ENCODE measurements around the gene RAB10. TPM values are rescaled to one million over a fixed set of nuclear protein-coding genes. Genes with fewer than 3 reads are reported as not detected.

The RAB10 gene
- total RNA-seq, 1 donor from 2014 or later = 91.9 TPM

GRCh38 chr2:26168785-26169184, 134.9 kb downstream of the RAB10 start:
- intact Hi-C loops (cut with DNase I) = no loop called here
- DNase-seq = no peak
- ATAC-seq (ENCODE audit: poor library complexity) = no peak

GRCh38 chr2:26169226-26169625, 135.3 kb downstream of the RAB10 start:
- DNase-seq (no peak), ATAC-seq (ENCODE audit: poor library complexity) (no peak)
- intact Hi-C loops (cut with DNase I) = no loop called here

- DNase-seq (no peak), ATAC-seq (ENCODE audit: poor library complexity) (no peak)
- intact Hi-C loops (cut with DNase I) = no loop called here
Observed at GRCh38 chr2:26169681-26170414, 136.0 kb downstream of the RAB10 start.

DNA sequence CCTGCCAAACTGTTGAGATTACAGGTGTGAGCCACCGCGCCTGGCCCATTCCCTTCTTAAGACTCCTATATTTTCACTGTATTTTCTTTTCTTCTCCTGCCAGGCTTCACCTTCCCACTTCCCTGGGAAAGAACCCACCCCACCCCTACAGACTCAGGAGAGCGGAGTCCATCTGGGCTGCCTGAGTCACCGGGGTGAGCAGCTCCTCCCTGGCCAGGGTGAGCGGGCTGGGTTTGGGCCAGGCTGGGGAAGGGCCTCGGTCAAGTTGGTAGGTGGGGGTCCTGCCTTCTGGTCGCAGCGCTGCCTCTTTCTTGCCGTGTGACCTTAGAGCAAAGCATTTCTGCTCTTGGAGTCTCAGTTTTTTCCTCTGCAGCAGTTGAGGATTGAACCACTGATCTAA, 136.9 kb downstream of the RAB10 start:
- no peak for DNase-seq
- no peak for ATAC-seq (ENCODE audit: poor library complexity)
- intact Hi-C loops (cut with DNase I) = no loop called here

DNA sequence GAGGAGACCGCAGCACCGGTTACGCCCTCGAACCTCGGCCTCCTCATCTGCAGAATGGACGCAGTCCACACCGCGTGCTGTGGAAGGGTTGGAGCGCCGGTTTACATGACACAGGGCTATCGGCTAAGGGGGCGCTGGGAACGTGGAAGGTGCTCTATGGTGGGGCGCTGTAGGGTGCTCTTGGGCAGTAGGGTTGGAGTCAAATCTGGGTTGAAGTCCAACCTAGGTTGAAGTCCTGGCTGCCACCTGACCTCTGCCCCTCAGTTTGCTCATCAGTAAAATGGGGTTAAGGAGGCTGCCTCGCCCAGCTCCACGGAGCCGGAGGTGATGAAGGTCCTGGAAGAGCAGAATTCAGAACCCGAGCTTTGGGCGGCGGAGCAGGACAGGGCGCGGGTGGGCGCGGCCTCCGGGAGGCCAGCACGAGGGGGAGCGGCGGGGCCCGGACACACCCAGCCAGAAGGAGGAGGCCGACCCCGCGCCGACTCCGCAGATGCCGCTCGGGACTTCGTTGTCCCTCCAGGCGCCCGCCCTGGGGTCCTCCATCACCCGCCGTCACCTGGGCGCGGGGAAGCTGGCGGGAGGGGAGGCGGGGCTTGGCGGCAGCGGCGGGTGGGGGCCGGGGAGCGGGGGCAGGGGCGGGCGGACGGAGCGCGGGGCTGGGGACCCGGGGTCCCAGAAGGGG, 138.4 kb downstream of the RAB10 start:
- intact Hi-C loops (cut with DNase I) = no loop called here
- no peak for DNase-seq
- ATAC-seq (ENCODE audit: poor library complexity) = no peak

DNA sequence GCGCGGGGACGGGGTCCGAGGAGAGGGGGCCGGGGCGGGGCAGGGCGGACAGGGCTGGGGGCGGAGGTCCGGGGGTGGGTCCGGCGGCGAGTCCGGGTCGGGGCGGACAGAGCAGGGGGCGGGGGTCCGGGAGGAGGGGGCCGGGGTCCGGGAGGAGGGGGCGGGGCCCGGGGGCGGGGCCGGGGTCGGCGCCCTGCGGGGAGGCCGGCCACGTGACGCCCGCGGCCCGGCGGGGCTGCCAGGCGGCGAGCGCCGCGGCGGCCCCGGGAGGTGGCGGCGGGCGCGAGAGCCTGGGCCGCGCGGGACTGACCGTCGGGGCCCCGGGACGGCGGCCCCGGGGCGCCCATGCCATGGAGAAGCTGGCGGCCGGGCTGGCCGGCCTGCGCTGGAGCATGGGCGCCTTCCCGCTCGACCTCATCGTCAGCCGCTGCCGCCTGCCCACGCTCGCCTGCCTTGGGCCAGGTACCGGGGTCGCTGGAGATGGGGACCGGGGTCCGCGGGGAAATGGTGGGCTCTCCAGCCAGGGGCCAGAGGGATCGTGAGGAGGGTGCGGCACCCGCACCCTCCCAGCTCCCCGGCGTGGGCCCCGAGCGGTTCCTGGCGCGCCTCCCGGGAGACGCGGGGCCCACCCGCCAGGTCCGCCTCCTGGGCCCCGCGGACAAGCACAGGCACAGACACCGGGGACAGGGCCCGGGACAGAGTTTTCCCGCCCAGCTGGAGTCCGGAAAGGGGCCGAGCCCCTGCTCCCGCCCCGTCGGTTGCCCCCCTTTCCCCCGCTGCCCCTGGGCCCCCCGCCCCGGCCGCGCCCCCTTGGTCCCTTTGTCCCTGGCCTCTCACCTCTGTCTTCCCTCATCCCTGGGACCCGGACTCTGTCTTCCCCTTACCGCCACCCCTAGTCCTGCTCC, 139.2 kb downstream of the RAB10 start, which contains the start of gene GAREM2:
Gene GAREM2 (plus strand): TSS at position 218 of the 905 bp plus-strand sequence. CDS start 133 bp downstream, at position 351.
- peak; percentile 23 for ATAC-seq (ENCODE audit: poor library complexity)
- no peak for DNase-seq
- intact Hi-C loops (cut with DNase I) = no loop called here

DNA sequence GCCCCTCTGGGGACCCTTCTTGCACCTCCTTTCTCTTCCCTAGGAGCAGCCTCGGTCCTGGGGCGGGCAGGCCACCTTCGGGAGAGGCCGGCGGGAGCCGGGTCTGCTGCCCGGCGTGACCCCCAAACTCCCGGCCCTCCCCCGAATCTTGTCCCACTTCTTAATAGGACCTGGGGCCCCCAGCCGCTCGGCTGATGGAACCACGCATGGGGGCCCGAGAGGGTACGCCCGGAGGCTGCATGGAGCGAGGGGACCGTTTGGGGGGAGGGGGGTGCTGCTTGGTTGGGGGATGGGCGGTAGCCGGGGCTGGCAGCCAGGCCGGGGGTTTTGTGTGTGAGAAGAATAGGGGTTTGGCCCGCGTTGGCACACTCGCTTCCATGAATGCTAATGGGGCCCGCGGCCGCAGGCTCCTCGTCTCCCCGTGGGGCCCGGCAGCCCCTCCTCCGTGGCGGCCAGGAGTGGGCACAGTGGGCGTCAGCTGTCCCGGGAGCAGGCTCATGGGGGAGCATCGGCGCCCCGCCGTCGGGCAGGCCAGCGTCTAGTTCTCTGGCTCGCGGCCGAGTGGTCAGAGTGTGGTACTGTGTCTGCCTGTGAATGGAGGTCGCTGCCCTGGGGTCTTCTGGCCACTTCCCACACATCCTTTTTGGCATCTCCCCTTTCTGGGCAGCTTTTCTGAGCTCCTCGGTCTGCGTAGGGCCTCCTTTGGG, 140.0 kb downstream of the RAB10 start:
- no peak for DNase-seq
- no peak for ATAC-seq (ENCODE audit: poor library complexity)
- intact Hi-C loops (cut with DNase I) = no loop called here

GRCh38 chr2:26174691-26175465, 141.0 kb downstream of the RAB10 start:
- ATAC-seq (ENCODE audit: poor library complexity) (no peak), DNase-seq (no peak)
- intact Hi-C loops (cut with DNase I) = no loop called here

DNA sequence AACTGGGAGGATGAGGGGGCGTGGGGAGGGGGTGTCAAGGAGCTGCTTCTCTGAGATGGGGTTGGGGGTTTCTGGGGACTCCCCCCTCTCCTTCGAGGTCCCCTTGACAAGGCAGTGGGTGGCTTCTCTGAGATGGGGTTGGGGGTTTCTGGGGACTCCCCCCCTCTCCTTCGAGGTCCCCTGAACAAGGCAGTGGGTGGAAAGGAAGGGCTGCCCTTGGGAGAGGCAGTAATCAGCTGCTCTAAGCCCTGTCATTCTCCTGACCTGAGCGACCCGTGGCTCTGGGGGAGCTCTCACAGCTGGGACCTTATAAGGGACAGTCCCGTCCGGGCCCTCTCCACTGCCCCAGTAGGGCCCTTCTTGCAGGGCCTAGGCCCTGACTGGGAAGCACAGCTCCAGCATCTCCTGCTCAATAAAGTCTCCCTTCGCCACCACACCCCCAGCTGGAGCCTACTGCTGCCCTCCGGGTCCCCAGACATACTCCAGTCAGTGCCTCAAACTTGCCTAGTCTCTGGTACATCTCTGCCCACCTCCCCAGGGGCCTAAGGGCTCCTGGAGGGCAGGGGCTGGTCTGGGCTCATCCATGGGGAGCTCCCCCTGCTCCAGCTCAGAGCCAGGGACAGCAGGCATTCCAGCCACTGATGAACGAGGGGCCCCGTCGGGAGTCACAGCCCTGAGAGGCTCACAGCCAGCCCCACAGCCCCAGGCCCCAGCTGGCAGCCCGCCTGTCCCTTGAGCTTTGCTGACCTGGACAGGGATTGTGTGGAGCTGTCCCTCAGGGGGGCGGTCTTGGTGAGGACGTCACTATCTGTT, 141.8 kb downstream of the RAB10 start:
- no peak for DNase-seq
- ATAC-seq (ENCODE audit: poor library complexity) = no peak

DNA sequence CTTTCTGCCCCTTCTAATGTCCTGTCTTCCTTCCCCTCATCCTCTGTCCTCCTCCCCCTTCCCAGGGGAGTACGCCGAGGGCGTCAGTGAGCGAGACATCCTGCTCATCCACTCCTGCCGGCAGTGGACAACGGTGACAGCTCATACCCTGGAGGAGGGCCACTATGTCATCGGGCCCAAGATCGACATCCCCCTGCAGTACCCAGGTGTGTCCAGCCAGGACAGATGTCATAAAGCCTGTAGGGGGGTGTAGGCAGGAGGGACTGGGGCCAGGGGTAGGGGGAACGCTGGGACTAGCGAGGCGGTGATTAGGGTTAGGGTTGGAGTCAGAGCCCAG, 142.4 kb downstream of the RAB10 start:
- ATAC-seq (ENCODE audit: poor library complexity) (no peak), DNase-seq (no peak)
- intact Hi-C loops (cut with DNase I) = no loop called here

More for the DNA sequence above, 141.8 kb downstream of the RAB10 start:
- intact Hi-C loops (cut with DNase I) = no loop called here

DNA sequence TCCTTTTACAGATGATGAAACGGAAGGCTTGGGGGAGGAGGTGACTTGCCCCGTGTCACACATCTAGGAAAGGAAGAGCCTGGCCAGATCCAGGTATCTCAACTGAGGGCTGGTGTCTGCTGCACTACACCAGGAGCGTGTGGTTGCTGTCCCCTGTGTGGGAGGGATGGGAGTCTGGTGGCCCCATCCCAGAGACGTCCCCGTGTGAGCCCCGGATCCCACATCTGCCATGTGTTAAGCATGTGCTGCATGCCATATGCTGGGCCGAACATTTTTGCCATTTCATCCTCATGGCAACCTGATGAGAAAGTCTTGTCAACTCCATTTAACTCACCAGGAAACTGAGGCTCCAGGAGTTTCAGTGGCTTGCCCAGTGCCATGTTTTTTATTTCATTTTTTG, 143.2 kb downstream of the RAB10 start:
- intact Hi-C loops (cut with DNase I) = no loop called here
- DNase-seq (no peak), ATAC-seq (ENCODE audit: poor library complexity) (no peak)

- intact Hi-C loops (cut with DNase I) = no loop called here
- DNase-seq (no peak), ATAC-seq (ENCODE audit: poor library complexity) (no peak)
Observed at GRCh38 chr2:26178246-26178645, 144.4 kb downstream of the RAB10 start.

DNA sequence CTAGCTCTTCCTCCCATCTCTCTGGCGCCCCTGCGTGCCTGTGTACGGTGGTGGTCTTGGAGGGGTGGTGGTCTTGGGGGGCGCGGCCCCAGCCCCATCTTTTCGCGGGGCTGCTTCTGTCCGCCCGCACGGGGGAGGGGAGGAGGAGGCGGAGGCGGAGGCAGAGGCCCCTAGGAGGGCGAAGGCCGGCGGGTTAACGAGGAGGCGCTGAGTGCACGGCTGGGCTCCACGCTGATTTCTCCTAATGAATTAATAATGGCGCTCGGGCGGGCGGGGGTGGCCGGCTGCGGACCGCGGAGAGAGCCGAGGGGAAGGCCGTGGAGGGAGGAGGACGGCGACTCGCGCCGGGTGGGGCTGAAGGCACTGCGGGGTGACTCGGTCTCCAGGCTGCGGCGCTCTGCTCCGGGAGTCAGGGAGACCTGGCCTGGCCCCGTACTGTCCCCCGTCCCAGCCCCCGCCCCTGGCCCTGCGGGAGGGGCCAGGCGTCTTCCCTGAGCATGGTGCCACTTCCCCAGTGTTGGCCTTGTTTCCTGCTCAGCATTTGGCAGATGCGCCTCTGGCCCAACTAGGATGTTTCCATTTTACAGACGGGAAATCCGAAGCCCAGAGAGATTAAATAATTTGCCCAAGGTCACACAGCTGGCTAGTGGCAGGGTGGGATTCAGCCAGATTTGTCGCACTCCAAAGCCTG, 145.0 kb downstream of the RAB10 start:
- DNase-seq = peak; percentile 72

DNA sequence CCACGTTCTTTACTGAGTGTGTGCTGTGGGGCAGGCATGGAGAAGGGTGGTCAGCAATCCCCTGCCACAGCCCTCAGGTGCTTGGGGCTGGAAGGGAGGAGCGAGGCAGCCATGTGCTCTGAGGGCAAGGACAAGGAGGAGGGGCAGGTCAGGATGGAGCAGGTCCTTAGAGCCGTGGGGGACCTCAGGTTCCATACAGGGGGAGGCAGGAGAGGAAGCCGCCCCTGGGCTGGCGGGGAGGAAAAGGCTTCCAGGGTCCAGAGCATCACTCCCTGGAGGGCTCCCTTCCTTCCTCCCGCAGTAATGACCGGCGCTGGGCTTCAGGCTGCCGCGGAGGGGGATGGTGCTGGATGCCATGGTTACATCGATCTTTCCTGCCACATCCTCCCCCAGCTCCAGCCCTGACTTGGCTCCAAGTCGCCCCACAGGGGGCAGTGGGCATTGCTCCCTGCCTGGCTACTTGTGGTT, 145.6 kb downstream of the RAB10 start:
- DNase-seq (no peak), ATAC-seq (ENCODE audit: poor library complexity) (peak; percentile 17)
- intact Hi-C loops (cut with DNase I) = no loop called here

More for the DNA sequence above, 145.0 kb downstream of the RAB10 start:
- intact Hi-C loops (cut with DNase I) = no loop called here
- ATAC-seq (ENCODE audit: poor library complexity) = peak; percentile 76

GRCh38 chr2:26182441-26182840, 148.6 kb downstream of the RAB10 start:
- intact Hi-C loops (cut with DNase I) = no loop called here
- ATAC-seq (ENCODE audit: poor library complexity) (no peak), DNase-seq (no peak)

GRCh38 chr2:26182887-26183630, 149.2 kb downstream of the RAB10 start:
- intact Hi-C loops (cut with DNase I) = no loop called here
- no peak for ATAC-seq (ENCODE audit: poor library complexity)
- DNase-seq = no peak

Data from Right ventricle myocardium superior (tissue), 1 donor.